Trophoblast cell (in vitro differentiated cells and primary cell): ENCODE results near the gene ADAMTSL3.

Experiments
- DNase-seq, 2 donors: peaks; one replicate each; pipeline ENCODE4 v3.0.0-alpha.2; 2016
- H2AFZ ChIP-seq: 2 replicates; pipeline ENCODE4 v1.6.1; 2013; ENCODE audit warnings: low read length, moderate library complexity, mild to moderate bottlenecking; ENCODE audit not compliant: insufficient read depth, poor library complexity
- H2AK5ac ChIP-seq: 2 replicates; pipeline ENCODE4 v1.6.1; 2013; ENCODE audit warnings: mild to moderate bottlenecking, low read length
- H2BK120ac ChIP-seq: 2 replicates; pipeline ENCODE4 v1.6.1; 2013; ENCODE audit warnings: low read length, mild to moderate bottlenecking, moderate library complexity; ENCODE audit not compliant: insufficient read depth, poor library complexity
- H2BK12ac ChIP-seq: 2 replicates; pipeline ENCODE4 v1.6.1; 2013; ENCODE audit warnings: mild to moderate bottlenecking, low read length, moderate library complexity
- H2BK5ac ChIP-seq: 2 replicates; pipeline ENCODE4 v1.6.1; 2013; ENCODE audit warnings: low read length, low read depth, moderate library complexity, mild to moderate bottlenecking; ENCODE audit not compliant: poor library complexity
- H3K14ac ChIP-seq: 2 replicates; pipeline ENCODE4 v1.6.1; 2013; ENCODE audit warnings: mild to moderate bottlenecking, low read length
- H3K18ac ChIP-seq: 2 replicates; pipeline ENCODE4 v1.6.1; 2013; ENCODE audit warnings: mild to moderate bottlenecking, low read length
- H3K23ac ChIP-seq: 2 replicates; pipeline ENCODE4 v1.6.1; 2013; ENCODE audit warnings: low read length
- H3K27ac ChIP-seq: 2 replicates; pipeline ENCODE4 v1.5.1; 2013; ENCODE audit warnings: low read depth, mild to moderate bottlenecking, inconsistent platforms, low read length, moderate library complexity
- H3K27me3 ChIP-seq: 2 replicates; pipeline ENCODE4 v1.6.1; 2013; ENCODE audit warnings: inconsistent platforms, mild to moderate bottlenecking, low read length, moderate library complexity; ENCODE audit not compliant: insufficient read depth
- H3K36me3 ChIP-seq, 2 experiments: 1 replicate in 1 of 2; 2 replicates in 1 of 2; pipeline ENCODE4 v1.6.1; 2013; ENCODE audit warnings: low read length in 2 of 2, mild to moderate bottlenecking in 2 of 2, moderate library complexity in 1 of 2; ENCODE audit not compliant: insufficient read depth in 2 of 2, control insufficient read depth in 1 of 2
- H3K4ac ChIP-seq: 2 replicates; pipeline ENCODE4 v1.6.1; 2013; ENCODE audit warnings: low read depth, mild to moderate bottlenecking, low read length, moderate library complexity
- H3K4me1 ChIP-seq, 2 experiments: 1 replicate in 1 of 2; 2 replicates in 1 of 2; pipeline ENCODE4 v1.6.1; 2013; ENCODE audit warnings: low read length in 2 of 2, mild to moderate bottlenecking in 2 of 2, moderate library complexity in 1 of 2; ENCODE audit not compliant: insufficient read depth in 2 of 2, control insufficient read depth in 1 of 2
- H3K4me2 ChIP-seq: 2 replicates; pipeline ENCODE4 v1.6.1; 2013; ENCODE audit warnings: inconsistent platforms, mild to moderate bottlenecking, low read length, moderate library complexity
- H3K4me3 ChIP-seq: 2 replicates; pipeline ENCODE4 v1.5.1; 2013; ENCODE audit warnings: mild to moderate bottlenecking, low read depth, low read length, inconsistent platforms
- H3K79me1 ChIP-seq: one replicate; pipeline ENCODE4 v1.6.1; 2013; ENCODE audit warnings: low read length
- H3K79me2 ChIP-seq: 2 replicates; pipeline ENCODE4 v1.6.1; 2013; ENCODE audit warnings: low read length, mild to moderate bottlenecking; ENCODE audit not compliant: control insufficient read depth, insufficient read depth, poor library complexity
- H3K9ac ChIP-seq: 2 replicates; pipeline ENCODE4 v1.6.1; 2013; ENCODE audit warnings: mild to moderate bottlenecking, low read length
- H3K9me3 ChIP-seq: 2 replicates; pipeline ENCODE4 v1.6.1; 2013; ENCODE audit warnings: low read depth, mild to moderate bottlenecking, control low read depth, inconsistent platforms, low read length; ENCODE audit not compliant: insufficient read depth
- H4K12ac ChIP-seq: 2 replicates; pipeline ENCODE4 v1.6.1; 2013; ENCODE audit warnings: low read depth, mild to moderate bottlenecking, low read length, moderate library complexity
- H4K8ac ChIP-seq: 2 replicates; pipeline ENCODE4 v1.6.1; 2013; ENCODE audit warnings: low read depth, mild to moderate bottlenecking, low read length, moderate library complexity
- H4K91ac ChIP-seq: one replicate; pipeline ENCODE4 v1.6.1; 2013; ENCODE audit warnings: low read depth, mild to moderate bottlenecking, low read length, moderate library complexity
- WGBS: extraction: QIAGEN DNeasy Blood & Tissue Kit; methylation state at CpG from one replicate; pipeline ENCODE4 v1.1.7; 2013; ENCODE audit warnings: missing lambda C conversion rate; ENCODE audit not compliant: insufficient read length, insufficient coverage; ENCODE audit errors: extremely low coverage; 5-methylcytosine and 5-hydroxymethylcytosine counted together

Gene ADAMTSL3

GRCh38 chr15:83793069-83793468 lies 139.1 kb downstream of the ADAMTSL3 start:
- no peak overlapping the region for H4K8ac ChIP-seq
- H3K9ac ChIP-seq, result no peak overlapping the region
- WGBS, result no CpG with 5 or more reads among the region's 5 CpGs
- H3K36me3 ChIP-seq, result no peaks in the 10 kb centered on the region
- H3K23ac ChIP-seq, result no peak overlapping the region
- no peak overlapping the region for H4K12ac ChIP-seq
- no peaks in the 10 kb centered on the region for H3K79me1 ChIP-seq
- no peak overlapping the region for H3K4ac ChIP-seq
- no peak overlapping the region for H2BK120ac ChIP-seq
- H3K18ac ChIP-seq, result no peak overlapping the region
- no peak overlapping the region for H2BK12ac ChIP-seq
- H2BK5ac ChIP-seq, result no peak overlapping the region
- no peak overlapping the region for H2AFZ ChIP-seq
- H3K27me3 ChIP-seq, result no peaks in the 10 kb centered on the region
- no peak overlapping the region for H2AK5ac ChIP-seq
- no peak overlapping the region for H3K27ac ChIP-seq
- H3K4me3 ChIP-seq, result no peak overlapping the region
- no peak overlapping the region for H3K14ac ChIP-seq
- H3K9me3 ChIP-seq, result no peaks in the 10 kb centered on the region
- H3K79me2 ChIP-seq, result no peaks in the 10 kb centered on the region
- no peak for DNase-seq
- H3K4me1 ChIP-seq, result no peaks in the 10 kb centered on the region
- H4K91ac ChIP-seq, result no peak overlapping the region
- no peak overlapping the region for H3K4me2 ChIP-seq

DNA sequence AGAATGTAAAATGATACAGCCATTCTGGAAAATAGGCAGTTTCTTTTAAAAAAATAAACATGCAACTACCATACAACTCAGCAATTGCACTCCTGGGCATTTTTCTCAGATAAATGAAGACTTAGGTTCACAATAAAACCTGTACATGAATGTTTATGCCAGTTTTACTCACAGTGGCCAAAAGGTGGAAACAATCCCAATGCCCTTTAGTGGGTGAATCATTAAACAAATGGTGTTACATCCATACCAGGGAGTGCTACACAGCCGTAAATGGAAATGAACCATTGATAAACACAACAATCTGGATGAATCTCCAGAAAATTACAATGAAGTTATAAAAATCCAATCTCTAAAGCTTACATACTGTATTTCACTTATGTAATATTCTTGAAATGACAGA lies 140.3 kb downstream of the ADAMTSL3 start:
- H3K4me3 ChIP-seq, result no peak overlapping the region
- no peak overlapping the region for H4K91ac ChIP-seq
- no peaks in the 10 kb centered on the region for H3K4me1 ChIP-seq
- no peaks in the 10 kb centered on the region for H3K9me3 ChIP-seq
- no peak overlapping the region for H3K4me2 ChIP-seq
- H3K9ac ChIP-seq, result no peak overlapping the region
- no peak overlapping the region for H2BK5ac ChIP-seq
- H3K14ac ChIP-seq, result no peak overlapping the region
- H3K18ac ChIP-seq, result no peak overlapping the region
- no peaks in the 10 kb centered on the region for H3K79me2 ChIP-seq
- H3K4ac ChIP-seq, result no peak overlapping the region
- no peak overlapping the region for H2AK5ac ChIP-seq
- H3K36me3 ChIP-seq, result no peaks in the 10 kb centered on the region
- H2AFZ ChIP-seq, result no peak overlapping the region
- no peaks in the 10 kb centered on the region for H3K27me3 ChIP-seq
- H2BK120ac ChIP-seq, result no peak overlapping the region
- no peak overlapping the region for H3K27ac ChIP-seq
- no CpG with 5 or more reads among the region's 1 CpG for WGBS
- no peak overlapping the region for H4K8ac ChIP-seq
- H3K79me1 ChIP-seq, result no peaks in the 10 kb centered on the region
- DNase-seq, result no peak
- H4K12ac ChIP-seq, result no peak overlapping the region
- H2BK12ac ChIP-seq, result no peak overlapping the region
- H3K23ac ChIP-seq, result no peak overlapping the region

DNA sequence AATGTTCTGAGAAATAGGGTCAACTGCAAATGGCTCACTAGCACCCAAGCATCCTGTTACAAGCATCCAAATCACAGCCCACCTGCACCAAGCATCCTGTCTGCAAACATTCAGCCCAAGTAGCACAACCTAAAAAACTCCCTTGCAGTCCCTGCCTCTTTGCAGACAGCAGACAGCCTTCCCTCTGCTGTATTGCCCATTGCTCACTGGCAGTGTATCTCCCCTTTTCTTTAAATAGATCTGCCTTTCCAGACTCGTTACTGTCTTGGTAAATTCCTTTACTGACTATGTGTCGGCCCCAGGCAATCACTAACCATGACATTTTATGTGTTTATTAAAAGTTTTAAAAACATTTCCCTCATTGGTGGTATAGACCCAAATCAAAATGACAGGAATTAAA lies 155.4 kb downstream of the ADAMTSL3 start:
- Histone ChIP-seq H3K23ac (no peak overlapping the region), H2BK120ac (no peak overlapping the region), H3K4me3 (no peak overlapping the region), H3K27ac (no peak overlapping the region), H3K36me3 (no peaks in the 10 kb centered on the region), H2BK12ac (no peak overlapping the region), H2BK5ac (no peak overlapping the region), H3K4ac (no peak overlapping the region), H3K14ac (no peak overlapping the region), H3K9me3 (no peaks in the 10 kb centered on the region), H3K27me3 (no peaks in the 10 kb centered on the region), H4K91ac (no peak overlapping the region), H4K8ac (no peak overlapping the region), H3K9ac (peak overlapping the region; percentile 4), H2AFZ (no peak overlapping the region), H3K4me2 (no peak overlapping the region), H3K4me1 (no peaks in the 10 kb centered on the region), H3K79me1 (no peaks in the 10 kb centered on the region), H3K79me2 (no peaks in the 10 kb centered on the region), H2AK5ac (no peak overlapping the region), H3K18ac (no peak overlapping the region), H4K12ac (no peak overlapping the region)
- WGBS, result no CpG with 5 or more reads among the region's 2 CpGs
- no peak for DNase-seq

- Histone ChIP-seq H3K9me3 (no peaks in the 10 kb centered on the region), H3K4me2 (no peak overlapping the region), H3K27ac (no peak overlapping the region), H4K91ac (no peak overlapping the region), H3K23ac (no peak overlapping the region), H3K36me3 (no peaks in the 10 kb centered on the region), H3K4me1 (no peaks in the 10 kb centered on the region), H3K27me3 (no peaks in the 10 kb centered on the region), H2BK5ac (no peak overlapping the region), H3K18ac (no peak overlapping the region), H2AFZ (no peak overlapping the region), H3K79me1 (no peaks in the 10 kb centered on the region), H3K9ac (no peak overlapping the region), H3K14ac (no peak overlapping the region), H2AK5ac (no peak overlapping the region), H3K79me2 (no peaks in the 10 kb centered on the region), H4K8ac (no peak overlapping the region), H2BK120ac (no peak overlapping the region), H3K4me3 (no peak overlapping the region), H2BK12ac (no peak overlapping the region), H3K4ac (no peak overlapping the region), H4K12ac (no peak overlapping the region)
- peak in 1 of 2 donors; percentile 1 for DNase-seq
- no CpG with 5 or more reads among the region's 3 CpGs for WGBS
Observed at GRCh38 chr15:83810110-83810509, 156.2 kb downstream of the ADAMTSL3 start.
